IPS DF 4.7 (cell line): Measurements from ENCODE around the gene TMEM238L.

ENCODE experiments used
- DNase-seq: peaks from one replicate; pipeline ENCODE4 v3.0.0-alpha.2; 2013; ENCODE audit warnings: low spot score; ENCODE audit errors: extremely low read depth

The TMEM238L gene

GRCh38 chr17:10805911-10806310 lies 2.0 kb upstream of the TMEM238L start:
- no peak for DNase-seq

- DNase-seq = no peak
Measured at GRCh38 chr17:10804546-10804945, 647 bp upstream of the TMEM238L start.

DNA sequence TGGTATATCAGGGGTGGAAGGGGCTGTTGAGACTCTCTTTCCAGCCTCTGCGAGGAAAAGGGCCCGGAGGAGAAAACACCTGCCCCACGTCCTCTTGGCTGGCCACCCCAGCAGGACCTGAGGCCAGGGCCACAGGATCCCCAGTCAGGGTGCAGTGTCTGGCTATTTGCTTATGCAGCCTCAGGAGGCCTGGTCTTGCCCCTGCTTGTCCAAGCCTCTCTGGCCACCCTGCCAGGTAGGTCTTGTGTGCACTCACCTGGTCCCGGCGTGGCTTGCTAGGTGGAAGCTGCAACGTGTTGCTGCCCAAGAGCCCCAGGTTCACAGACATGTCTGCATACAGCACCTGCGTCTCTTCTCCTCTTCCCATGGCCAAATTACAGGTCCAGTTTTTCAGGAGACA lies 549 bp downstream of the TMEM238L start:
- no peak for DNase-seq

- no peak for DNase-seq
Measured at GRCh38 chr17:10802496-10803284, 1.2 kb downstream of the TMEM238L start.

DNA sequence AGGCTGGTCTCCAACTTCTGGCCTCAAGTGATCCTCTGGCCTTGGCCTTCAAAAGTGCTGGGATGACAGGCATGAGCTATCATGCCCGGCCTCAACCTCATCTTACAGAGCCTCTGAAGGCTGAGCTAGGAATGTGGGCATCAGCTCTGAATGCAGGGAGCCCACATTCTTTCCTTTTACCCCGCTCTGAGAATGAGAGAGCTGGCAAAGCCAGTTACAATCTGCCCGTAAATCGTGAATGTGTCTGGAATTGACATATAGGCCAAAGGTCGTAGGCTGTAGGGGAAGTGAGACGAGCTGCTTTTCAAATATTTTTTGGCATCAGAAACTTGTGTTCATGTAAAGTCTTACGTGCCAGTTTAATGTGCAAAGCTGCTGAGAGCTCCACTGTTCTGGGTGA lies 4.5 kb downstream of the TMEM238L start:
- DNase-seq = no peak

DNA sequence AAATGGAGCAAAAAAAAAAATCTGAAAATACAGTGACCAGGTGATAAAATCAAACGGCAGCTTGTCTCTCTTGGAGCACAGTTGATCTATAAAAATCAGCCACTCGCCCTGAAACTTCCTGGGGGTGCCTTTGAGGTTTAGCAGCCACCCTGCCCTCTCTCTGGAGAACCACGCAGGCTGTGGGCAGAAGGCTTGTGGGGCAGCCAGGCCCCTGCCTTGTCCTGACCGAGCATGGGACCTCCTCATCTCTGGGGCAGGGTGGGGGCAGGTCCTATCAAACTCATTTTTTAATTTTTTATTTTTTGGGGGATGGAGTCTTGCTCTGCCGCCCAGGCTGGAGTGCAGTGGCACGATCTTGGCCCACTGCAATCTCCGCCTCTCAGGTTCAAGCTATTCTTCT lies 5.0 kb downstream of the TMEM238L start:
- no peak for DNase-seq

DNA sequence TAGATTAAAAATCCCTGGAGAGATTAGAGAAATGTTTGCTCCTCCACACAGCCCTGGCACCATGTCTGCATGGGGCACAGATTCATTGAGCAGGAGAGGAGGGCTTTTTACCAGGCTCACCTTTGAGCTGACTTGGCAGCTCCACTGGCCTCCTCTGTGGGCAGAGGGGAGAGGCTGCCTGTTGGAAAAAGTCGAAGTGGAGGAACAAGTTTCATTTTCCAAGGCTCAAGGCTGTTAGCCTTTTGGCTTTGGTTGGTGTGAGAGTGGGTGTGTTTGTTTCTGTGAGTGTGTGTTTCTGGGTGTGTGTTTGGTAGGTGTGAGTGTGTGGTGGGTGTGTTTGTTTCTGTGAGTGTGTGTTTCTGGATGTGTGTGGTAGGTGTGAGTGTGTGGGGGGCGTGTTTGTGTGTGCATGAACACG lies 5.6 kb downstream of the TMEM238L start:
- no peak for DNase-seq

GRCh38 chr17:10797476-10798328 lies 6.2 kb downstream of the TMEM238L start:
- DNase-seq = no peak

GRCh38 chr17:10793816-10794215 lies 10.1 kb downstream of the TMEM238L start:
- no peak for DNase-seq

DNA sequence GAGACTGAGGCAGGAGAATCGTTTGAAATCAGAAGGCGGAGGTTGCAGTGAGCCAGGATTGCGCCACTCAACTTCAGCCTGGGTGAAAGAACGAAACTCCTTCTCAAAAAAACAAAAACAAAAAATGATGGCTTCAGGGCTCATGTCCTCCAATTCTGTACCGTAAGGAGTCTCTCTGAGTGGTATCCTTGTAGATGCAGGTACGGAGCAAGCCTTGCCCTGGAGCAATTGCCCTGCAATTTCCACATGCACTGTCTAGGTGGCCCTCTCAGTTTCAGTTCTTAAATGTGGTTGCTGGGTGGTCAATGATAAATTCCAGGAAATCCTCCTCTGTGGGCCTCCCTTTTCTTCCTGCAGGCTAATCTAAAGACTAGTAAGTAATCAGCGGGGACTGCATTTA lies 10.6 kb downstream of the TMEM238L start:
- no peak for DNase-seq

DNA sequence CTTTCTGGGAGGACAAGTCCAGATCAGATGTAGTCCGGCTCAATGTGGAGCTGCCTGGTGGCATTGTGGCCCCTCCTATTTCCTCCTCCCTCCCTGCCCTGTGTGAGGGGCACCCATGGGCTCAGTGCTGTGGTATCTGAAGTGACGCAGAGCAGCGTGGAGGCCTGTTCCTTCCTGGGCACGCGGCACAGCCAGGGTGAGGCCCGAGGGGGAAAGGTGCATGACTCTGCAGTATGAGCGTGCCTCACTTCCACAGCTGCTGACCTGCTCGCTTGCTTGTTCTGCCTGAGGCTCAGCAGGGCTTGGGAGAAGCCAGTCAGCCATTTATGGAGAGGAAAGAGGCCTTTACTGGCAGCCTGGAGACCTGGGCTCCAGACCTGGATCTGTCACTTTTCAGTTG lies 11.7 kb downstream of the TMEM238L start:
- no peak for DNase-seq

DNA sequence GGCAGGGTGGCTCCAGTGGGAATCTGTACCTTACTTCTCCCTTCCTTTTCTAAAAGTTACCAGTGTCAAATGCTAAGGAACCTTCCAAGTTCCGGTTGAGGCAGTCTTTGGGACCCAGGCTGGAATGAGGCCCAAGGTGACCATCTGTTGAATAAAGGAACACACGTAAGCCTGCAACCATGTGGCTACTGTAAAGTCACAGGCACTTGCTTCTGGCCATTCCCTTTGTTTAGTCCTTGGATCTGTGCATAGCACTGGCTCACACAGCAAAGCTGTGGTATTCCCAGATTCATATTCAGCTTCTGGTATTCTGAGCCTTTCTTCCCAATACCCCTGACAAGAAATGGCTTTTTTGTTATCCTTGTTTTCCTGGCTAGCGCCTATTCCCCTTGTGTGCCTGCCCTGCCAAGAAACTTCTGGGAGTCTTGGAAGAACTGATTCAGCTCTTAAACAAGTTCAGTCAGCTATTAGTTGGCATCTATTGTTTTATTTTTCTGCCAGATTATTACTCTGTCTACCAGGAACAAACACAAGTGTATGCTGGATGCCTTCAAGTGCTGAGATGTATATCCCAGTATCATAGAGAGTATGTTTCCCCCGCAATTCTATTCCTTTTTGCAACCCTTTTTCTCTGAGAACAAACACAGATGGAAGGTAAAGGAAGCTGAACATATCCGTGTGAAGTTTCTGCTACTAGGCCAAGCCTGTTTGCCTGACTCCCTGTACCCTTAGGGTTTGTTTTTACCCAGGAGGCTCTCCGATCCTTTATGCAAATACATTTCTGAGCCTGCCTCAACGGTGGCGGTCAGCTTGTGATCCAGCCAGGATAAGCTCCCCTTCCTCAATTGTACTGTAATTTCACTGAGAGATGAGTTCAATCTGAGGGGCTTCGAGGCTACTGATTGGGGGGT lies 13.2 kb downstream of the TMEM238L start:
- DNase-seq = no peak

DNA sequence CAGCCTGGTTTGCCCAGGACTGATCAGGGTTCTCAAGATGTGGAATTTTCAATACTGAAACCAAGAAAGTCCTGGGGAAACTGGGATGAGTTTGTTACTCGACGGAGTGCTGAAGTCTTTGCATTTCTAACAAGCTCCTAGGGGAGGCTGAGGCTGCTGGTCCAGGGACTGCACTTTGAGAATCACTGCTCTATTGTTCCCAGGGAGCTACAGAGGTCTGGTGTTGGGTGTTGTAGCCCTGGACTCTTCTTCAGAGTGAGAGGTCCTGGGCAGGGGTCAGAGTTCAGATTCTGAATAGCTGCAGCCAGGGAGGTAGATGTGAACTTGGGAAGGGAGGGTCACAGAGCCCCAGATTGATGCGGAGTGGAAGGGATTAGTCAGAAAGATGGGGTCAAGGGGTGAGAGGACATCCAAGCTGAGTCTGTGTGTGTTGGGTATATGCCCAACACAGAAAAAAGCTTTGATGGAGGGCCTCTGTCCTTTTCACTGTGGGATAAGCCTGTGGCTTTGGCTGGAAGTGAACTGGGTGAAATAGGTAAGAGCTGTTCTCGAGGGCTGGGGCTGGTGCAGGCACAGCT lies 14.1 kb downstream of the TMEM238L start:
- no peak for DNase-seq

- no peak for DNase-seq
Measured at GRCh38 chr17:10787306-10788045, 16.4 kb downstream of the TMEM238L start.

GRCh38 chr17:10785295-10785694 lies 18.6 kb downstream of the TMEM238L start:
- no peak for DNase-seq

GRCh38 chr17:10779609-10780008 lies 24.3 kb downstream of the TMEM238L start:
- no peak for DNase-seq

DNA sequence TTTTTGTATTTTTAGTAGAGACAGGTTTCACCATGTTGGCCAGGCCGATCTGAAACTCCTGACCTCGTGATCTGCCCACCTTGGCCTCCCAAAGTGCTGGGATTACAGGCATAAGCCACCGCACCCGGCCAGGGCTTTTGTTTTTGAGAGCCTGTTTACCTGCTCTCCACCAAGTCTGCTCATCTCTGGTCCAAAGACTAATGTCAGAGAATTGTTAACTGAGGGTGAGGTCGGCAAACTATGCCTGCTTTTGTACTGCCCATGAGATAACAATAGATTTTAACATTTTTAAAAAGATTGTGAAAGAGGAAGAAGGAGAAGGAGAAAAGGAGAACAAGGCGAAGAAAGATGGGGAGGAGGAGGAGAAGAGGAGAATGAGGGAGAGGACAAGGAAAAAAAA lies 26.0 kb downstream of the TMEM238L start:
- DNase-seq = no peak

- no peak for DNase-seq
Measured at GRCh38 chr17:10777131-10777807, 26.6 kb downstream of the TMEM238L start.

GRCh38 chr17:10776381-10776780 lies 27.5 kb downstream of the TMEM238L start:
- no peak for DNase-seq
